Stimulated activated naive CD8-positive, alpha-beta T cell treated with anti-CD3 and anti-CD28 coated beads, Interleukin-15, Interleukin-2, amounts not matched to agents 100 U/mL and 50 U/mL, for 24 hours (primary cell): ENCODE data around the gene NEURL1.

Source experiments
- ATAC-seq: fragments of 150-1000 bp; cut with Tn5 transposase; one replicate; pipeline ENCODE4 v1.10.0; 2021
- DNase-seq: peaks from one replicate; pipeline ENCODE4 v3.0.0; 2021

NEURL1 gene

GRCh38 chr10:103564776-103565520 is 71.4 kb downstream of the NEURL1 start:
- DNase-seq: peak; percentile 72

GRCh38 chr10:103566536-103566935 is 73.0 kb downstream of the NEURL1 start:
- DNase-seq: no peak
- ATAC-seq: no peak

More at GRCh38 chr10:103564776-103565520, 71.4 kb downstream of the NEURL1 start:
- no peak for ATAC-seq

GRCh38 chr10:103568505-103568904 is 75.0 kb downstream of the NEURL1 start:
- ATAC-seq (no peak), DNase-seq (no peak)

GRCh38 chr10:103569896-103570295 is 76.4 kb downstream of the NEURL1 start:
- ATAC-seq: no peak
- DNase-seq: no peak

GRCh38 chr10:103570844-103571655 is 77.5 kb downstream of the NEURL1 start:
- no peak for ATAC-seq

GRCh38 chr10:103571656-103571975 is 78.1 kb downstream of the NEURL1 start:
- ATAC-seq: no peak
- no peak for DNase-seq

More at GRCh38 chr10:103570844-103571655, 77.5 kb downstream of the NEURL1 start:
- no peak for DNase-seq

GRCh38 chr10:103572347-103573204 is 79.1 kb downstream of the NEURL1 start:
- no peak for DNase-seq
- no peak for ATAC-seq

GRCh38 chr10:103573205-103573487 is 79.6 kb downstream of the NEURL1 start:
- DNase-seq: no peak

GRCh38 chr10:103574097-103575061 is 80.9 kb downstream of the NEURL1 start:
- ATAC-seq: no peak

More at GRCh38 chr10:103573205-103573487, 79.6 kb downstream of the NEURL1 start:
- ATAC-seq: no peak

GRCh38 chr10:103575416-103576075 is 82.0 kb downstream of the NEURL1 start:
- DNase-seq (no peak), ATAC-seq (no peak)

More at GRCh38 chr10:103574097-103575061, 80.9 kb downstream of the NEURL1 start:
- no peak for DNase-seq

GRCh38 chr10:103576076-103576471 is 82.6 kb downstream of the NEURL1 start:
- DNase-seq (no peak), ATAC-seq (no peak)

GRCh38 chr10:103576862-103577261 is 83.4 kb downstream of the NEURL1 start:
- ATAC-seq: no peak
- no peak for DNase-seq

- DNase-seq (no peak), ATAC-seq (no peak)
Measured at GRCh38 chr10:103578782-103579382, 85.4 kb downstream of the NEURL1 start.

- DNase-seq (no peak), ATAC-seq (no peak)
Measured at GRCh38 chr10:103580011-103580410, 86.5 kb downstream of the NEURL1 start.

GRCh38 chr10:103580430-103580829 is 86.9 kb downstream of the NEURL1 start:
- DNase-seq (no peak), ATAC-seq (no peak)

GRCh38 chr10:103581499-103581898 is 88.0 kb downstream of the NEURL1 start:
- ATAC-seq (no peak), DNase-seq (no peak)

- ATAC-seq (no peak), DNase-seq (no peak)
Measured at GRCh38 chr10:103582331-103583123, 89.0 kb downstream of the NEURL1 start.

GRCh38 chr10:103583871-103584215 is 90.3 kb downstream of the NEURL1 start:
- DNase-seq (no peak), ATAC-seq (no peak)

GRCh38 chr10:103584216-103585010 is 90.9 kb downstream of the NEURL1 start:
- peak; percentile 63 for ATAC-seq
- DNase-seq: peak; percentile 57
